Skeletal muscle cell (primary cell): Measurements from ENCODE around the gene FAM72A.
"Not testable (repeated sequence)": the region's sequence is repeated elsewhere in the genome, so short reads cannot be mapped to it uniquely, and the experiment has no call there.

ENCODE experiments used
- DNase-seq: peaks from one replicate; pipeline ENCODE4 v3.0.0-alpha.2; 2010; ENCODE audit warnings: low read depth
- H3K4me3 ChIP-seq: 2 replicates; pipeline ENCODE4 v1.5.1; 2011; ENCODE audit warnings: low read depth, mild to moderate bottlenecking, control low read depth, low read length, moderate library complexity

Gene FAM72A

GRCh38 chr1:206175459-206176113 lies 27.1 kb downstream of the FAM72A start:
- not testable (repeated sequence) for DNase-seq, H3K4me3 ChIP-seq

GRCh38 chr1:206174182-206174868 lies 28.3 kb downstream of the FAM72A start:
- not testable (repeated sequence) for H3K4me3 ChIP-seq, DNase-seq

- DNase-seq, H3K4me3 ChIP-seq: not testable (repeated sequence)
Observed at GRCh38 chr1:206173110-206173719, 29.4 kb downstream of the FAM72A start.

GRCh38 chr1:206169794-206170193 lies 32.8 kb downstream of the FAM72A start:
- not testable (repeated sequence) for H3K4me3 ChIP-seq, DNase-seq

GRCh38 chr1:206167350-206168029 lies 35.1 kb downstream of the FAM72A start:
- DNase-seq, H3K4me3 ChIP-seq: not testable (repeated sequence)

- H3K4me3 ChIP-seq: no peak overlapping the region
- DNase-seq: no peak
Observed at GRCh38 chr1:206145771-206146290, 56.8 kb downstream of the FAM72A start.

- no peak for DNase-seq
- H3K4me3 ChIP-seq: no peak overlapping the region
Observed at GRCh38 chr1:206144605-206145004, 58.0 kb downstream of the FAM72A start.

GRCh38 chr1:206143537-206144172 lies 59.0 kb downstream of the FAM72A start:
- DNase-seq: no peak
- no peak overlapping the region for H3K4me3 ChIP-seq

- H3K4me3 ChIP-seq: no peak overlapping the region
- DNase-seq: no peak
Observed at GRCh38 chr1:206142770-206143169, 59.9 kb downstream of the FAM72A start.

- H3K4me3 ChIP-seq: no peak overlapping the region
- DNase-seq: no peak
Observed at GRCh38 chr1:206142011-206142410, 60.6 kb downstream of the FAM72A start.

- no peak for DNase-seq
- H3K4me3 ChIP-seq: no peak overlapping the region
Observed at GRCh38 chr1:206136241-206136640, 66.4 kb downstream of the FAM72A start.
